Fibroblast of pulmonary artery (primary cell): ENCODE data around the gene DNAI1.
"Not testable (repeated sequence)": the region's sequence is repeated elsewhere in the genome, so short reads cannot be mapped to it uniquely, and the experiment has no call there.

Experiments used
- DNase-seq: peaks from one replicate; pipeline ENCODE4 v3.0.0-alpha.2; 2010; ENCODE audit warnings: low read depth
- H3K4me3 ChIP-seq: replicated peaks from 2 replicates; pipeline ENCODE4 v1.5.1; 2011; ENCODE audit warnings: low read depth, mild to moderate bottlenecking, control low read depth, low read length, moderate library complexity
- CTCF ChIP-seq: IDR thresholded peaks from 2 replicates; pipeline ENCODE4 v1.5.1; 2011; ENCODE audit warnings: mild to moderate bottlenecking, control low read depth, low read length, inconsistent platforms; ENCODE audit errors: missing control alignments

DNAI1 gene

GRCh38 chr9:34475097-34475496, 16.5 kb downstream of the DNAI1 start:
- DNase-seq = no peak
- no peak for TF ChIP-seq CTCF
- H3K4me3 ChIP-seq = no peak overlapping the region

DNA sequence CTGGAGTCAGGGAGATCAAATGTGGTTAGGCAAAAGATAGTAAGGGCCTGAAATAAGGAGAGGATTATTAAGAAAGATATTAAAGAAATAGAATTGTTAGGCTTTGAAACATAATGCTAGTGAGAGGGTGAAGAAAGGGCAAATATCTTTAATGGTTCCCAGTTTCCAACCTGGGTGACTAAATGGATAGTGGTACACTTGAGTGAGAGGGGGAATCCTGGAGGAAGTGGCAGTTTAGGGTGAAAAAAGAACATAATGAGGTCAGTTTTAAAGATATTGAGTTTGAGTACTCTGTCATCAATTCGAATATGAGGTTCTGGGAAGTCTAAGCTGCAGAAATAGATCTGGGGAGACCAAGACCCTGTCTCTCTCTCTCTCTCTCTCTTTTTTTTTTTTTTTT, 18.9 kb downstream of the DNAI1 start:
- no peak overlapping the region for H3K4me3 ChIP-seq
- DNase-seq = no peak
- no peak for TF ChIP-seq CTCF

DNA sequence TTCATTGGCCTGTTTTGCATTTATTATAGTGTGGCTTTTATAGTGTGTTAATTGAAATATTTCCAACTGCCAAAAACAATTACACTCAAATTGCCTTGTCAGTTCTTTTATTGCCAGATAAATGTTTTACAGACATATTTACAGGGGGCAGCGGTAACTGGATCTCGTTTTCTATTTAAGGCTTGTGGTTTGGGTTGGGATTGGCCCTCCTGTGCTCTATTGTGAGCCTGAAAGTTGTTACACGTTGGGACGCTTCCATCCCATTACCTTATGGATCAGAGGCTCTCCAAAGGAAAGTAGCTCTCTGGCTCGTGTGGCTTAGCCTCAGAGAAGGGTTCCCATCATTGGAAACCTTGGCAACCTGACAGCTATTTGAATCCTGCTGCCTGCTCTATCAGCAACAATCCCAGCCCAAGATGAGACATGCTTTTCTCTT, 20.8 kb downstream of the DNAI1 start:
- DNase-seq = no peak
- H3K4me3 ChIP-seq = no peak overlapping the region
- no peak for TF ChIP-seq CTCF

DNA sequence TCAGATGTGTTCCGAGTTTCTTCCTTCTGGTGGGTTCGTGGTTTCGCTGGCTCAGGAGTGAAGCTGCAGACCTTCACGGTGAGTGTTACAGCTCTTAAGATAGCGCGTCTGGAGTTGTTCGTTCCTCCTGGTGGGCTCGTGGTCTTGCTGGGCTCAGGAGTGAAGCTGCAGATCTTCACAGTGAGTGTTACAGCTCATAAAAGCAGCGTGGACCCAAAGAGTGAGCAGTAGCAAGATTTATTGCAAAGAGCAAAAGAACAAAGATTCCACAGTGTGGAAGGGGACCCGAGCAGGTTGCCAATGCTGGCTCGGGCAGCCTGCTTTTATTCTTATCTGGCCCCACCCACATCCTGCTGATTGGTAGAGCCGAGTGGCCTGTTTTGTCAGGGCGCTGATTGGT, 23.0 kb downstream of the DNAI1 start:
- not testable (repeated sequence) for H3K4me3 ChIP-seq

GRCh38 chr9:34482746-34483145, 24.1 kb downstream of the DNAI1 start:
- H3K4me3 ChIP-seq, DNase-seq: not testable (repeated sequence)

More for the DNA sequence above, 23.0 kb downstream of the DNAI1 start:
- not testable (repeated sequence) for DNase-seq

DNA sequence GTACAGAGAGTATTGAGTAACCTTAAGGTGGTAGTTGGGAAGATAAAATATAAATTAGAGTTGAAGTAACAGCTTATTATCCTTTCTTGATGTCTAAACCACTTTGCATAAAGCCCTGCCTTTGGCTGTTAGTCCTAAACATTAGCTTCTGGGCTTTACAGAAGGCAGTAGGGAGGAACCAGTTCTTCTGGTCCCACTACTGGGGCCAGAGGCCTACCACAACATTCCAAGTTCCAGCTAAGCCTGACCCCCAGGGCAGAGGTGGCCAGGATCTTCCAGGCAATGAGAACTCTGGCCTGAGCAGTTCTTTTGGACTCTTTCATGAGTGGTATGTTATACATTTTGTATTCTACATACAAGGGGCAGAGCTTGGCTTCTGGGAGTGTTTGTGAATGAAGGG, 26.1 kb downstream of the DNAI1 start:
- TF ChIP-seq CTCF = no peak
- no peak overlapping the region for H3K4me3 ChIP-seq

DNA sequence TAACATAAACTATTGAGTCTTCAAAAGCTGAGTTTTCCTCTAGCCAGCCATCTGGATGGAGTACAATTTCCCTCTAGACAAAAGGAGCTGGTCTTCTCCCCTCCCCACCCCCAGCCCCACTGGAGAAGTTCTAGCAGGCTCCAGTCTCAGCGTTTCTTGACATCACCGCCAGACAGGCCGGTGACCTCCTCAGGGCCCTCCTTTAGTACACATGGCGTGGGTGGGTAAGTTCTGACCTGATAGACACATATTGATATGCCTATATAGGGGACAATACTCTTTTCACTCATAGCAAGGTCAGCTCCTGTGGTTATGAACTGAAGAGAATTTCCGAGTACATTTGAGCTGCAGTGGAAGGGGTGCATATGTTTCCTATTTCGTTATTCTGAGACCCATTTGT, 27.2 kb downstream of the DNAI1 start:
- no peak overlapping the region for H3K4me3 ChIP-seq
- no peak for TF ChIP-seq CTCF

More for the DNA sequence above, 26.1 kb downstream of the DNAI1 start:
- DNase-seq = no peak

DNA sequence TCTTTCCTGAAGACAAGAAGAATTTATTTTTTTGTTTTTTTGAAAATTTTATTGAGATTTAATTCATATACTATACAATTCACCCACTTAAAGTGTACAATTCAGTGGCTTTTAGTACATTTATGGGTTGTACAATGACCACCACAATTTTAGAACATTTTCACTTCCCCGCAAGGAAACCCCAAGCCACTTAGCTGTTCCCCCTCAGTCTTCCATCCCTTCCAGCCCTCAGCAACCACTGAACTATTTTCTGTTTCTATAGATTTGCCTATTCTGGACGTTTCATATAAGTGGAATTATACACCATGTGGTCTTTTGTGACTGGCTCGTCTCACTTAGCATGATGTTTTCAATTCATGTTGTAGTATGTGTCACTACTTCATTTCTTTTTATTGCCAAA, 28.0 kb downstream of the DNAI1 start:
- no peak for TF ChIP-seq CTCF
- H3K4me3 ChIP-seq = no peak overlapping the region
- no peak for DNase-seq

More for the DNA sequence above, 27.2 kb downstream of the DNAI1 start:
- DNase-seq = no peak
